ENCODE measurements around the gene SAP30BP.

Gene SAP30BP

DNA sequence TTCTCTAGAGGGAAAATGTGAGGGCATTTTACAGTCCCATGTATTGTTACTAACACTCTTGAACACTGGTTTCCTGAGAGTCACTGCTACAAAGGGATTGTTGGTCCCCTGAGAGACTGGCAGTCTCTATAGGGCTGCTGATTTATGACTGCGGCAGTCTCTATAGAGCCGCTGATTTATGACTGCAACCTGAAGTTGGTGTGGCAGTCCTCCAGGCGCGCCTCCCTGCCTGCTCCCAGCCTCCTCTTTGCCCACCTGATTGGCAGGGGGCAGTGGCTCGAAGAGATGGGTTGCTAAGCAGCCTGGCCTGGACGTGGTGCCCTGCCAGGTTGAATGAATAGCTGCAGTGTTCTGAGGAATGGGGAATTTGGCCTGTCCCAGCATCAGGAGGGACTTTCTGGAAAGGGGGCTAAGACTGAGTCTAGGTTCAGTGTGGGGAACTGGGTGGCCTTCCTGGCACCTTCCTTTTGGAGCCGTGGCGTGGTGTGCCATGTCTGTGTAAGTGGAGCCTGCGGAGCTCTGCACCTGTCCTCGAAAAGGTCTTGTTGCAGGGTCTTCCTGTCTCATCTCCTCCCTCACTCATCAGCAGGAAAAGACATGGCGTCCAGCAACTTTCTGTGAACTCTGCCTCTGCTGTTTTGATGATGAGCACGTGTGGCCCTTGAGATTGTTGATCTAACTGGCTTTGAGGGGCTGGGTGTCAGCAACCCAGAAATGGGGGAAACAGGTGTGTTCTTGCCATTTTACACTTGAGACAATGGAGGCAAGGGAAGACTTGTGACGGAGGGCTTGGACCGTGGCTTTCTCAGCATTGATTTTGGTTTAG is 24.9 kb downstream of the SAP30BP start:
- DNase-seq: no peak

DNA sequence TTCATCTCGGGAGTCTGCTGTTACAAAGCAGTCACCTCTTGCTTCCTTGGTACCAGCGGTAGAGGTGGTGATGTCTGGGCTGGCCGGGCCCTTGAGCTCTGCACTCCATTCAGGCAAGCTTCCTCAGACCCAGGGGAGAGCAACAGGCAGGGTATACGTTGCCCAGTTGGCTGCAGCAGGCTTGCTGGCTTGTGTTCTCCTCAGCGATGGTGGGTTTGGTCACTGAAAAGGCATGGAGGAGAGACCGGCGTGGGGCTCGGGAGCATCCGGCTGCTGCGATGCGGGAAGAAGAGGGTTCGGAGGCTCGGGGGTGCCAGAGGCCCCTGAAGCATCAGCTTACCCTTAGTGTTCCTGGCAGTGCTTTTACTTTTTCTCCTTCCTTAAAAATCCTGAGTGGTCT is 25.8 kb downstream of the SAP30BP start:
- DNase-seq: no peak

DNA sequence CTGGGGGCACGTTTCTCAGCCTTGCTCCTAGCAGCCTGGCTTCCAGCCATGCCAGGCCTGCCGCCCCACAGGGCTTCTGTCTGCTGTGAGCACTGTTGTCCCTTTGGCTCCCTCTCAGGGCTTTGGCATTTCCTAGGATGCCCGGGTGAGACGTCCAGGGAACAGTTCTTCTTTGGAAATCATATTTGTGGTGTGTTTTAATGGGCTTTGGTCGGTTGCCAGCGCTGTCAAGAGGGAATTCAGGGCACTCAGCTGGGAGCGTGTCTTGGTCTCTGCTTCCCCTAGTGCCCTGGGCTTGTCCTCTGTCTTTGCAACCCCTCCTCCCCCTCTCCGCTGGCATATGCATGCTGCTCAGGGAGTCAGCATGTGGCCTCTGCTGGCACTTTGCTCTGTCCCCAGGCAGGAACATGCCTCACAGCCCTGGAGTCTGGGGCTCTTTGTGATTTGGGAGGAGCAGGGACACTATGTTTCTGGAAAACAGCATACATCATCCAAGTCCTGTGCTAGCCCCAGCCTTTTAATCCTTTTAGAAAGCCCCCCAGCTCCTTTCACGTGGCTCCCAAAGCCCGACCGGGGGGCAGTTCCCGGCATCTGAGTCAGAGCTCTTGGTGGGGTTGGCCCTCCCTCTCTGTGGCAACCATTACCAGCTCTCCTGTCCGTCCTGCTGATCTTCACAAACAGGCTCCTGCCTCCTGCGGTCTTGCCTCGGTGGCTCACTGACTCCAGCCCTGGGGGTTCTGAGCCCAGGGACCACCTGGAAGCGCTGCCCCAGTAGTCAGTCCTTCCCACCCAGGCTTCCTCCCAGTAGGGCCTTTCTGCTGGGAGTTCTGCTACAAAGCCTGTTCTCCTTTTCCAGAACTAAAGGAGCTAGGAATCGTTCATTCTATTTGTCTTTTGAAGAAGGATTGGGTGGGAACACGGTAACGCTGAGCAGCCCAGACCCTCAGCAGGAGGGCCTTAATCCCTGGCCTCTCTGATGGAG is 26.7 kb downstream of the SAP30BP start:
- DNase-seq: no peak

DNA sequence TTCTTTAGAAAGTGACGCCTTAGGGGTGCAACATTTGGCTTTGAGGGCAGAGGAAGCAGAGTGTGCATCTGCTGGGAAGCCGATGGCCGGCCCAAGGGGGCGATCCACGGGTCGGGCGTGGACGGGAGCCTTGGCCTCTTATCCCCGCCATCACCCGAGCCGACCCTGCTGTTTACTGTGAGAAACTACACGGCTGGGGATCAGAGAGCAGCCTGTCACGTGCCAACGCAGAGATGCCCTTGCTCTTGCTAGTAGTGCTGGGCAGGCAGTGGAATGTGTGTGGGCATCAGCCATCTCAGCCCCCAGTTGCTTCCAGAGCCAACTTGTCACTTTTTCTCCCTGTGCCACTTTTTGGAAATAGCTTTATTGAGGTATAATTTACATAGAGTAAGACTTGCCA is 27.4 kb downstream of the SAP30BP start:
- DNase-seq: no peak

DNA sequence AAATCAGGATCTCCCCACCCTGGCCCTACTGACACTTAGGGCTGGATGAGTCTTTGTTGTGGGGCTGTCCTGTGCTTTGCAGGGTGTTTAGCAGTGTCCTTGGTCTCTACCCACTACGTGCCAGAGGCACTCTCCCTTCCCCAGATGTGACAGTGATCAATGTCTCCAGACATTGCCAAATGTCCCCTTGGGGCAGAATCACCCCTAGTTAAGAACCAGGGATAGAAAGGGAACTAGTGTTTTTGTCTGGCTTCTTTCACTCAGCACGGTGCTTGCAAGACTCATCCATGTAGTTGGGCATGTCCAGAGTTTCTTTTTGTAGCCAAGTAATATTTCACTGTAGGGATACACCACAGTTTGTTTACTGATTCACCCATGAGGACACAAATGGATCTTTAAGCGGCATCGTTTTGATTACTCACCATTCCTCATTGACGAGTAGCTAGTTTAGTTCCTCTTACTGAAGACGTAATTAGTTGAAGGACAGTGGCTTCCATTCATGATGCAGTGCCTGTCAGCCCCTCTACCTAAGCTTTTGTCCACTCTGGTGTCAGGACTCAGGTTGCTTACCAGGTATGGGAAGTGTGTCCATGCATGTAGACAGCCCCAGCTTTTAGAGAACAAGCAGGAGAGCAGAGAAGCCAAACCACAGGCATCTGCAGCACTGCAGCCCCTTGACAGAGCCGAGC is 28.1 kb downstream of the SAP30BP start:
- DNase-seq: no peak

DNA sequence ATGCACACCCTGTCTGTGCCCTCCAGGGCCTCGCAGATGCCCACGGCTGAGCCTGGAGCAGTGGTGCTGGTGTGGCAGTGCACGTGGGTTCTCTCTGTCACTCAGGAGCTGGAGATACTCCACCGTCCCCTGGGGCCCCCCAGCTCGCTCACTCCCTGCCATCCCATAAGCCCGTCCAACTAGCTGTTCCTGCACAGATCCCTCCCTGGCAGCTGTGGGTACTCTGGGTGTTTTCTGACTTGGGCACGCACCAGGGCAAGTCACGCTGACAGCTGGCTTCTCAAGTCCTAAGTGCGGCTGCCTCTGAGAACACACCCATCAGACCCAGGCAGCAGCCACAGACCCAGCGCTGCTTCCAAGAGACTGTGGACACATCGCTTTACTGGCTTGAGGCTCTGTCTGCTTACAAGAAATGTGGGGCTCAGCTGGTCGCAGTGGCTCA is 28.7 kb downstream of the SAP30BP start:
- DNase-seq: no peak

DNA sequence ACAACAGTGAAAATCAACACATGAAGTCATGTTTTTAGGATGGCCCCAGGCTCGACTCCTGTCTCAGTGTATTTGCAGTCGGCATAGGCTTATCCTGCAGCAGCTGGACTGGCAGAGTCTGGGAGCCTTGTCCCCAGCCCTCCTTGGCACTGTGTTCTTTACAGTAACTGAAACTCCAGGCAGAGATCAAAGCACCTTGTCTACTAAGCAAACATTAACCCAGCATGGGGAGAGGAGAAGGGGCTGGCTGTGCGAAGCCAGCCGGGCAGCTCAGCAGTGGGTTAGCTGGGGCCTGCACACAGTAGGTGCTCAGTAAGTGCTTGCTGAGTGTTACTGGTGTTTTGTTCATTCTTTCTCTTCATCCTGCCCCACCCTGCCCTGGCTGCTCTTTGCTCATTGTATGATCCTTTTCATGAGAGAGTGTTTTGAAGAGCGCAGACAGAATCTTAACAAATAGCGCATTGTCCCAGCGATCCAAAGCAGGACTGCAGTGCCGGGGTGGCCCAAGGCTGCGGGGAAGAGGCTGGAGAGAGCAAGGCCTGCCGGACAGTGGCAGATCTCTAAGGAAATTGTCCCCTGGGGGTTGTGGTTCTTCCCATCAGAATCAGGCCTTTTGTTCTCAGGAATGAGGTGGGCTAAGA is 30.6 kb downstream of the SAP30BP start:
- DNase-seq: no peak

DNA sequence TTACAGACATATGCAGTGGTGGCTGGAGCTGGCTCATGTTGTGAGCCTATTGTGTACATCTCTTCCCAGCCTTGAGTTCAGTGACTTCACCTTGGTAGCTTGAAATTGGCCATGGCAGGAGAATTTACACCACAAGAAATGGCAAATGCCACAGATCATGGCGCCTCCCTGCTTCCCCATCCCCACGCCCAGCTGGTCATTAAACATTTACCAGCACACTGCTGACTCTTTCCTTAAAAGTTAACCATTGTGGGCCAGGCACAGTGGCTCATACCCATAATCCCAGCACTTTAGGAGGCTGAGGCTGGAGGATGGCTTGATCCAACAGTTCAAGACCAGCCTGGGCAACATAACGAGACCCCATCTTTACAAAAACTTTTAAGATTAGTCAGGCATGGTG is 31.5 kb downstream of the SAP30BP start:
- no peak for DNase-seq

DNA sequence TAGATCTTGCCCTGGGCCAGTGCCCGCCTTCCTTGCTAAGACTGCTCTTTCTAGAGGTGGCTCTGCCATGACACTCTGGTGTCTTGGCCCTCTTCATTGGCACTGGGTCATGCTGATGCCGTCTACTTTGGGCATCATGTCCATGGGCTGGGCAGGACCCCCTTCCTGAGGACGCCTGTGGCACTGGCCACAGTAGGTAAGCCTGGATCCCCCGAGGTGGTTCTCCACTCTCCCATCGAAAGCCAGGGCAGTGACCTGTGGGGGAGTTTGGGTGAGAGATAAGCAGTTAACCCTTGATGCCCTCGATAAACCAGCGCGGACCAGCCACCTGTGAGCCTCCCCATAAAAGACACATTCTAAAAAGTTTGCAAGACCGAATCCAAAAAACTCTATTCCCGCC is 34.1 kb downstream of the SAP30BP start:
- no peak for DNase-seq

DNA sequence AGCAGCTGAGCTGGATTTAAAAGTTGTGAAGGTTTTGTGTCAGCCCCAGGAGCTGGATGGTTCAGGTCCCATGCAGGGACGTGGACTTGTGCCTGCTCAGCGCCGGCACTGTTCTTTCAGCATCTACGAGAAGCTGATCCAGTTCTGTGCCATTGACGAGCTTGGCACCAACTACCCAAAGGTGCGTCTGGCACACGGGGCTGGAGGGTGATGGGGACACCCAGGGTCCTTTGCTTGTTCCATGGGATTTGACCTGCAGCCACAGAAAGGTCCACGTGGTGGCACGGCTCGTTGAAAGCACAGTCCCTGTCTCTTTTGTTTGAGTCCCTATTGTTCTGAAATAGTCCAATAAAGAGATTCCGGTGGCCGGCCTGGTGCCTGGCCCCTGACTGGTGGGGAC is 36.1 kb downstream of the SAP30BP start:
- DNase-seq: no peak

DNA sequence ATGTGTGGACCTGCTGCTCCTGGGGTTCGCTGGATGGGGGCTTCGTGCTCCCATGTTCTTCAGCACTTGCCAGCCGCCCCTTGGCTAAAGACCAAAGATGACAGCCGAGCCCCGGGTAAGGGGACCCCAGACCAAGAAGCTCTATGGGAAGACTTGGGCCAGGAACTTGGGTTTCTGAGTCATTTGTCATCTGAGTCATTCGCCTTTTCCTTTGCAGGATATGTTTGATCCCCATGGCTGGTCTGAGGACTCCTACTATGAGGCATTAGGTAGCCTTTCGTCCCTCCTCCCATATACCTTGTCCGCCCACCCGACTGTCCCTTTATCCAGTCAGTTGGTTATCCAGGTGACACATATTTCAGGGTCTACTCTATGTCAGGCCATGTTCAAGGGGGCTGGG is 36.5 kb downstream of the SAP30BP start:
- DNase-seq: no peak

DNA sequence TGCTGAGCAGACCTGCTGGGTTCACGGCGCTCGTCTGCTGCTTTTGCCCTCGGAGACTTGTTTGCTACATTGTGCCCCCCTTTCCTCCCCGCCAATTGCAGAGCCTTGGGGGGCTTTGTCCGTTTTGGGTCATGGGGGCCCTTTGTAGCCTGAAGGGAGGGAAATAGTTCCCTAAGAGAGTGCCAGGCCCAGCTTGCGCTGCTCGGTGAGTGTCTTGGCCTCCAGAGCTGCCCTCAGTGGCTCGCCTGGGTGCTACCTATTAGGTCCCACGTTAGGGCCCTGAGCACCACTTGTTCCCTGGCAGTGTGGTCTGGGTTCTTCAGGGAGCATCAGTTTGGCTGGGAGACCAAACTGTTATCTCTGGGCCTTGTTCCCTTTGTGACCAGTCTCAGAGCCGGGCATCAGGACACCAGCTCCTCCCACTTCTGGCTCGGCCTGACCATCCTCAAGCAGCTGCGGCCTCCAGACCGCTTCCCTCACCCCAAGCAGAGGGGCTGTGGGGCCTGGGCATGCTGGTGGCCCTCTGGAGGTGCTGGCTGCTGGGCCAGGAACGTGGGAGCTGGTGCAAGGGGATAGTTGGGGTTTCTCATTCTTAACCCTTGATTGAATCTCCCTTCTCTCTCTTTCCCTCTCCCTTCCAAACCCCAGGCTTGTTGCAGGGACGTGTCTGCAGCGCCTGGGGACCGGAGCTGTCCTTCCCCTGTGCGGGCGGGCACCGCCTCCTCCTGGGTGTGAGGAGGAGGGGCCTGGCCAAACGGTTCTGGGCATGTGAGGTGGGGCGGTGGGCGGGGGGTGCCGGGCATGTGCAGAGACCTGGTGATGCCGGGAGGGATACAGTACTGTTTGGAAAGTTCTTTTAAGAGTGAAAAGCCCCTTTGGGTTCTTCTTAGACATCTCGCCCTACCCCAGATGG is 38.1 kb downstream of the SAP30BP start:
- no peak for DNase-seq

DNA sequence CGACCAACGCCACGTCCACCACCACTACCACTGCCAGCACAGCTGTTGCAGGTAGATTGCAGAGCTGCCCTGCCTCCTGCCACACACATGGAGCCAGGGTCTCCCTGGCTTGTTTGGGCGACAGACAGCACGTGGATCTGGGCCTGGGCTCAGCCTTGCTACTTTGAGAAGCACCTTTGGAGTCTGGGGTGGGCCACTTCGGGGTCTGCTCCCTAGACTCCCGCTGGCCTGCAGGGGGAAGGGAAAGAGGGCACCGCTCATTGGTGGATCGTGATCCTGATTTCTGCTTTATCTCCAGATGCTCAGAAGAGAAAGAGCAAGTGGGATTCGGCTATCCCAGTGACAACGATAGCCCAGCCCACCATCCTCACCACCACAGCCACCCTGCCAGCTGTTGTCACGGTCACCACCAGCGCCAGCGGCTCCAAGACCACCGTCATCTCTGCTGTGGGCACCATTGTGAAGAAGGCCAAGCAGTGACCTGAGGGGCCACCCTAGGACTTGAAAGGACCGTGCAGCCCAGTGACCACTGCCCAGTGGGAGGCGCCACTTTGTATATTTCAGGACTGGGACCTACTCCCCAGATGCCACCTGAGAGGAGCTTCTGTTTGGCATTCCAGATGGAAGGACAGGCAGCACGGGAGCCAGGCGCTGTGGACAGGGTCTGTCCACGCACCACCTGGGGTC is 39.0 kb downstream of the SAP30BP start:
- no peak for DNase-seq

DNA sequence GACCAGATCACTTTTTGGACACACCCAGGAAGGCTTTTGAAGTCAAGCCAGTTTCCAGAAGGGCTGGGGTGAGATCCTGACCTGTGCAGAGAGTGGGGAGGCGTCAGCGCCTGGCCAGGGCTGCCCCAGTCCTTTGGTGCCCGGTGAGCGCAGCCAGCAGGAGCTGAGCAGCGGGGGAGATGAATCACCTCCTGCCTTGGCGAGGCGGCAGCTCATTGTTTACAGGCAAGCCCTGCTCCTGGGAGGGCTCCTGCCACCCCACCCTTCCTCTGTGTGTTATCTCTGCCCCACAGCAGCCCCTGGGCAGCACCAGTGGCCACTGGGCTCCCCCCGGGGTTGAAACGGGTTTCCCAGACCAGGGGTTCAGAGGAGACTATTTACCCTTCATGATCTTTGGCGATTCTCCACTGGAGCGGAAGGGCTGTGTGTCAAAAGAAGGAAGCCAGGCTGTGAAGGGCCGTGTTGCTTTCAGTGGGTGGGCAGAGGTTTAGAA is 40.0 kb downstream of the SAP30BP start:
- DNase-seq: no peak

DNA sequence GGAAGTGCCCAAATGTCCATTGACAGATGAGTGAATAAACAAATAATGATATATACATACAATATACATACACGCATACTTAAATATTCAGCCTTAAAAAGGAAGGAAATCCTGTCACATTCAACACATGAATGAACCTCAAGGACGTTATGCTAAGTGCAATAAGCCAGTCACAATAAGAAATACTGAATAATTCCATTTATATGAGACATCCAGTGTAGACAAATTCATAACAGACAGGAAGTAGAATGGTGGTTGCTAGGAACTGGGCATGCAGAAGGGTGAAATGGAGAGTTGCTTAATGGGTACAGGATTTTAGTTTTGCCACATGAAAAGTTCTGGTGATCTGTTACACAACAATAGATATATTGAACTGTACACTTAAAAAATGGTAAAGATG is 45.3 kb downstream of the SAP30BP start:
- DNase-seq: no peak

DNA sequence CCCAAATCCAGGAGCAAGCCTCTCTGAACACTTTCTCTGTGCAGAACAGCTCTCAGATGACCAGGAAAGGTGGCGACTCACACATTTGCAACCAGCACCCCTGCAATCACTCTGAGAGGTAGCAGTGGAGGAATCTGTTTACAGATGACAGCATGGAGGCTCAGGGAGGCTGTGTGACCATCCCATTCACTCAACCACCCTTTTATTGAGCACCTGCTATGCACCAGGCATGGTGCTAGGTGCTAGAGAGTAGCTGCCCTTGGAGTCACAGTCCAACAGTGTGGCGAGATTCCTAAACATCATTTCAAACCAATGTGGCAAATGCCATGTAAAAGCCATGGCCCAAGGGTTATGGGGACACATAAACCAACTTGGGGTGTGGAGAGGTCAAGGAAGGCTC is 52.6 kb downstream of the SAP30BP start:
- no peak for DNase-seq

DNA sequence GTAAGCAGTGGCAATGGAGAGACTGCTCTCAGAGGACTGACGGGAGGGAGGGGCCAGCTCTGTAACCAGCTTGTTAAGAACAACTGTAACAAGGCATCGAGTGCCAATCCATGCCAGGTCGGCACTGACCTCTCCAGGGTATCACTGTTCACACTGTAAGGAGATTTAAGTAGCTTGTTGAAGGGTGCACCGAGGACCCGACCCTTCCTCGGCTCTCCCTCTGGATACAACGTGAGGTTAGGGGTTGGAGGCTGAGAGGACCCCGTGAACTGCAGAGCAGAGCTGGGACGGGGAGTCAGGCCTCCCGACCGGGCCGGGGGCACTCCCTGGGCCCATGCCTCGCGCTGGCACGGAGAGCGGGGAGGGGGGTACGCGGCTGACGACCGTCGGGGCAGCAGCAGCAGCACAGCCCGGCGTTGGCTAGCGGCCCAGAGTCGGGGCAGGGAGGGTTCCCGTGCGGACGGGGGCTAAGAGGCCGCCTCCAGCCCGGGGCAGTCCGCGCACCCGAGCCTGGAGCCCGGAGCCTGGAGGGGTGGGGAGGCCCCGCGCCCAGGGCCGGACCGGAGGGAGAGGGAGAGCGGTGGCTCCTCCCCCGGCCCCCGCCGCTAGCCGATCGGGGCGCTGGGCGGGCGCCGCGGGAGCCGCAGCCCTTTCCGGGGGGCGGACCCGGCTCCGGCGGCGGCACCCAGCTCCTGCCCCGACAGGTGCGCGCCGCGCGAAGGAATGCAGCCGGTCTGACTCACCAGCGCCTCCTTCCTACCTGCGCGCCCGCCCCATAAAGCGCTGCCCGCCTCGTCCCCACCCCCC is 53.7 kb downstream of the SAP30BP start, which contains the start of gene ITGB4:
TSS of gene ITGB4 (plus strand) at position 804 of the 807 bp plus-strand sequence. CDS start 3,245 bp downstream, outside the sequence.
- peak; percentile 44 for DNase-seq

DNA sequence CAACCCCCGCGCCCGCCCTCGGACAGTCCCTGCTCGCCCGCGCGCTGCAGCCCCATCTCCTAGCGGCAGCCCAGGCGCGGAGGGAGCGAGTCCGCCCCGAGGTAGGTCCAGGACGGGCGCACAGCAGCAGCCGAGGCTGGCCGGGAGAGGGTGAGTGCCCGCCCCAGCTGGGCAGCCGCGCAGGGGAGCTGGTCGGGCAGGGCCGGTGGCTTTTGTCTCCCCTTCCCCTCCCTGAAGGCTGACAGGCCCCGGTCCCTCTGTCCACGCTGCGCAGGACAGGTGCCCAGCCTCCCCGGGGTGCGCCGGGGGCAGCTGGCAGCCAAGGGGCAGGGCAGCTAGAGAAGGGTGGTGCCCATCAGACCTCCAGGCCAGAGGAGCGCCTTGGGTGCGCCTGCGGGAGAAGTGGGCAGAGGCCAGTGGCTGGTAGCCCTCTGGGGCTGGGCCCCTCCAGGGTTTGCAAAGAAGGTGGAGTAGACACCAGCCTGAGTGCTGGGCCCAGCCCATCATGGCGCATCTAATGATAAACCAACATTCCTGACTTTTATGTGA is 54.4 kb downstream of the SAP30BP start:
- DNase-seq: no peak

DNA sequence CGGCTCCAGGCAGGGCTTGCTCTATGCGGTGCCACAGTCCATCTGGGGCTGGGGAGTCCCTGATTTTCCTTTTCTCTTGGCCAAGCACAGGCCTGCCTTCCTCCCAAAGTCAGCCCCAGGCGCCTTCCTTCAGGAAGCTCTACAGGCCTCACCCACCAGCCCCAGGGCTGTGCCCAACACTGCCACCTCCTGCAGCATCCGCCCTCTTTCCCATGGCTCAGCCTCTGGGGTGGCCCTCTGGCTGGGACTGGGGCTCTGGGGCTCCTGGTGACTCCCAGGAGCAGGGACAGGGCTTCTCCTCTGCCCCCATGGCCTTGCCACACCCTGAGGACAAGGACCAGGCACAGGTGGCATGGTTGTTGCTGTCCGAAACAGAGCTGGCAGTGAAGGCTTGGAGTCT is 54.9 kb downstream of the SAP30BP start:
- no peak for DNase-seq
